ENCODE measurements around the gene IPPK. TPM values are rescaled to one million over a fixed set of nuclear protein-coding genes. Genes with fewer than 3 reads are reported as not detected.
A peak's percentile ranks its signal among the peaks of the same experiment; 100 is the strongest.

Gene IPPK
- total and polyA plus RNA-seq, 5 donors from 2014 or later, result 3.8 to 9.2 (median 5.5) TPM

GRCh38 chr9:92611621-92612285, 58.2 kb downstream of the IPPK start:
- H3K36me3 Mint-ChIP-seq, result peaks cover 26% of the 10 kb centered on the region
- H3K27ac ChIP-seq (ENCODE audit: insufficient read depth, low read length, poor library complexity, severe bottlenecking), result no peak overlapping the region
- H3K36me3 ChIP-seq (ENCODE audit: control insufficient read depth, insufficient read depth, low read length), result peaks cover 39% of the 10 kb centered on the region
- no peaks in the 10 kb centered on the region for H3K9me3 Mint-ChIP-seq
- H3K9me3 ChIP-seq (ENCODE audit: control insufficient read depth in 2 of 2, low read length in 2 of 2), result no peaks in the 10 kb centered on the region
- H3K4me3 Mint-ChIP-seq, result no peak overlapping the region
- no peaks in the 10 kb centered on the region for H3K4me1 ChIP-seq (ENCODE audit: control insufficient read depth, insufficient read depth, low read length, poor library complexity, severe bottlenecking)
- H3K27ac Mint-ChIP-seq, result peak overlapping the region in 2 of 3 donors; percentile 26 to 59
- no peaks in the 10 kb centered on the region for H3K4me1 Mint-ChIP-seq
- no peak overlapping the region for H3K4me3 ChIP-seq (ENCODE audit: low read depth, low read length)
- DNase-seq (no peak), ATAC-seq (ENCODE audit: low read depth in 2 of 2) (no peak)
- no peaks in the 10 kb centered on the region for H3K27me3 ChIP-seq (ENCODE audit: control insufficient read depth, insufficient read depth, low read length)
- H3K27me3 Mint-ChIP-seq, result no peaks in the 10 kb centered on the region

- Mint-ChIP-seq H3K27ac (no peak overlapping the region), H3K4me1 (no peaks in the 10 kb centered on the region), H3K4me3 (no peak overlapping the region), H3K27me3 (no peaks in the 10 kb centered on the region), H3K36me3 (peaks cover 16% of the 10 kb centered on the region), H3K9me3 (no peaks in the 10 kb centered on the region)
- DNase-seq (no peak), ATAC-seq (ENCODE audit: low read depth in 2 of 2) (no peak)
- Histone ChIP-seq H3K4me3 (ENCODE audit: low read depth, low read length) (no peak overlapping the region), H3K27me3 (ENCODE audit: control insufficient read depth, insufficient read depth, low read length) (no peaks in the 10 kb centered on the region), H3K36me3 (ENCODE audit: control insufficient read depth, insufficient read depth, low read length) (peaks cover 29% of the 10 kb centered on the region), H3K27ac (ENCODE audit: insufficient read depth, low read length, poor library complexity, severe bottlenecking) (no peak overlapping the region), H3K4me1 (ENCODE audit: control insufficient read depth, insufficient read depth, low read length, poor library complexity, severe bottlenecking) (no peaks in the 10 kb centered on the region), H3K9me3 (ENCODE audit: control insufficient read depth in 2 of 2, low read length in 2 of 2) (no peaks in the 10 kb centered on the region)
Measured at GRCh38 chr9:92610470-92611420, 59.2 kb downstream of the IPPK start.

- Histone ChIP-seq H3K4me3 (ENCODE audit: low read depth, low read length) (no peak overlapping the region), H3K36me3 (ENCODE audit: control insufficient read depth, insufficient read depth, low read length) (peaks cover 14% of the 10 kb centered on the region), H3K27ac (ENCODE audit: insufficient read depth, low read length, poor library complexity, severe bottlenecking) (no peak overlapping the region), H3K27me3 (ENCODE audit: control insufficient read depth, insufficient read depth, low read length) (no peaks in the 10 kb centered on the region), H3K4me1 (ENCODE audit: control insufficient read depth, insufficient read depth, low read length, poor library complexity, severe bottlenecking) (no peaks in the 10 kb centered on the region), H3K9me3 (ENCODE audit: control insufficient read depth in 2 of 2, low read length in 2 of 2) (peaks cover 0 to 4% of the 10 kb centered on the region in 2 experiments)
- no peak for ATAC-seq (ENCODE audit: low read depth in 2 of 2)
- no peak for DNase-seq
- Mint-ChIP-seq H3K4me3 (no peak overlapping the region), H3K36me3 (peaks cover 11% of the 10 kb centered on the region), H3K27ac (no peak overlapping the region), H3K4me1 (no peaks in the 10 kb centered on the region), H3K27me3 (no peaks in the 10 kb centered on the region), H3K9me3 (peaks cover 0 to 11% (median 1%) of the 10 kb centered on the region in 7 donors)
Measured at GRCh38 chr9:92608909-92609445, 61.0 kb downstream of the IPPK start.

GRCh38 chr9:92608241-92608908, 61.6 kb downstream of the IPPK start:
- Mint-ChIP-seq H3K27ac (no peak overlapping the region), H3K27me3 (no peaks in the 10 kb centered on the region), H3K4me1 (no peaks in the 10 kb centered on the region), H3K9me3 (peaks cover 0 to 15% (median 3%) of the 10 kb centered on the region in 7 donors), H3K4me3 (no peak overlapping the region), H3K36me3 (peaks cover 16% of the 10 kb centered on the region)
- no peaks in the 10 kb centered on the region for H3K4me1 ChIP-seq (ENCODE audit: control insufficient read depth, insufficient read depth, low read length, poor library complexity, severe bottlenecking)
- ATAC-seq (ENCODE audit: low read depth in 2 of 2) (no peak), DNase-seq (no peak)
- H3K9me3 ChIP-seq (ENCODE audit: control insufficient read depth in 2 of 2, low read length in 2 of 2), result peaks cover 0 to 4% of the 10 kb centered on the region in 2 experiments
- no peaks in the 10 kb centered on the region for H3K27me3 ChIP-seq (ENCODE audit: control insufficient read depth, insufficient read depth, low read length)
- no peak overlapping the region for H3K4me3 ChIP-seq (ENCODE audit: low read depth, low read length)
- no peak overlapping the region for H3K27ac ChIP-seq (ENCODE audit: insufficient read depth, low read length, poor library complexity, severe bottlenecking)
- peaks cover 9% of the 10 kb centered on the region for H3K36me3 ChIP-seq (ENCODE audit: control insufficient read depth, insufficient read depth, low read length)

GRCh38 chr9:92607773-92608172, 62.2 kb downstream of the IPPK start:
- H3K4me3 Mint-ChIP-seq, result no peak overlapping the region
- Histone ChIP-seq H3K27ac (ENCODE audit: insufficient read depth, low read length, poor library complexity, severe bottlenecking) (no peak overlapping the region), H3K9me3 (ENCODE audit: control insufficient read depth in 2 of 2, low read length in 2 of 2) (peaks cover 0 to 4% of the 10 kb centered on the region in 2 experiments), H3K4me1 (ENCODE audit: control insufficient read depth, insufficient read depth, low read length, poor library complexity, severe bottlenecking) (no peaks in the 10 kb centered on the region), H3K36me3 (ENCODE audit: control insufficient read depth, insufficient read depth, low read length) (peaks cover 9% of the 10 kb centered on the region), H3K4me3 (ENCODE audit: low read depth, low read length) (no peak overlapping the region), H3K27me3 (ENCODE audit: control insufficient read depth, insufficient read depth, low read length) (no peaks in the 10 kb centered on the region)
- DNase-seq (no peak), ATAC-seq (ENCODE audit: low read depth in 2 of 2) (no peak)
- no peaks in the 10 kb centered on the region for H3K4me1 Mint-ChIP-seq
- H3K9me3 Mint-ChIP-seq, result peaks cover 0 to 16% (median 3%) of the 10 kb centered on the region in 7 donors
- peaks cover 17% of the 10 kb centered on the region for H3K36me3 Mint-ChIP-seq
- H3K27me3 Mint-ChIP-seq, result no peaks in the 10 kb centered on the region
- no peak overlapping the region for H3K27ac Mint-ChIP-seq

- H3K36me3 Mint-ChIP-seq, result peaks cover 13% of the 10 kb centered on the region
Measured at GRCh38 chr9:92607088-92607487, 62.8 kb downstream of the IPPK start.

GRCh38 chr9:92605224-92605623, 64.7 kb downstream of the IPPK start:
- peaks cover 0 to 16% (median 4%) of the 10 kb centered on the region in 7 donors for H3K9me3 Mint-ChIP-seq
- H3K27me3 Mint-ChIP-seq, result no peaks in the 10 kb centered on the region
- DNase-seq, result no peak

More at GRCh38 chr9:92607088-92607487, 62.8 kb downstream of the IPPK start:
- H3K9me3 Mint-ChIP-seq, result peaks cover 0 to 16% (median 3%) of the 10 kb centered on the region in 7 donors
- Histone ChIP-seq H3K4me1 (ENCODE audit: control insufficient read depth, insufficient read depth, low read length, poor library complexity, severe bottlenecking) (no peaks in the 10 kb centered on the region), H3K9me3 (ENCODE audit: control insufficient read depth in 2 of 2, low read length in 2 of 2) (peaks cover 0 to 4% of the 10 kb centered on the region in 2 experiments), H3K27ac (ENCODE audit: insufficient read depth, low read length, poor library complexity, severe bottlenecking) (no peak overlapping the region), H3K36me3 (ENCODE audit: control insufficient read depth, insufficient read depth, low read length) (peaks cover 6% of the 10 kb centered on the region), H3K4me3 (ENCODE audit: low read depth, low read length) (no peak overlapping the region), H3K27me3 (ENCODE audit: control insufficient read depth, insufficient read depth, low read length) (no peaks in the 10 kb centered on the region)
- ATAC-seq (ENCODE audit: low read depth in 2 of 2) (no peak), DNase-seq (no peak)
- H3K4me3 Mint-ChIP-seq, result no peak overlapping the region
- H3K27me3 Mint-ChIP-seq, result no peaks in the 10 kb centered on the region
- H3K4me1 Mint-ChIP-seq, result no peaks in the 10 kb centered on the region
- no peak overlapping the region for H3K27ac Mint-ChIP-seq

More at GRCh38 chr9:92605224-92605623, 64.7 kb downstream of the IPPK start:
- no peaks in the 10 kb centered on the region for H3K4me1 ChIP-seq (ENCODE audit: control insufficient read depth, insufficient read depth, low read length, poor library complexity, severe bottlenecking)
- no peak overlapping the region for H3K27ac ChIP-seq (ENCODE audit: insufficient read depth, low read length, poor library complexity, severe bottlenecking)
- Mint-ChIP-seq H3K4me1 (no peaks in the 10 kb centered on the region), H3K36me3 (peaks cover 5% of the 10 kb centered on the region), H3K27ac (no peak overlapping the region), H3K4me3 (no peak overlapping the region)
- peaks cover 0 to 4% of the 10 kb centered on the region in 2 experiments for H3K9me3 ChIP-seq (ENCODE audit: control insufficient read depth in 2 of 2, low read length in 2 of 2)
- no peaks in the 10 kb centered on the region for H3K27me3 ChIP-seq (ENCODE audit: control insufficient read depth, insufficient read depth, low read length)
- ATAC-seq (ENCODE audit: low read depth in 2 of 2), result no peak
- no peaks in the 10 kb centered on the region for H3K36me3 ChIP-seq (ENCODE audit: control insufficient read depth, insufficient read depth, low read length)
- H3K4me3 ChIP-seq (ENCODE audit: low read depth, low read length), result no peak overlapping the region
